Spleen (tissue), 11 donors: ENCODE results near the gene BCL11B. TPM values are rescaled to one million over a fixed set of nuclear protein-coding genes. Genes with fewer than 3 reads are reported as not detected.

ENCODE experiments used
- DNase-seq: peaks from one replicate; pipeline ENCODE4 v3.0.0-alpha.2; 2020
- H3K27ac ChIP-seq, 8 donors: fragments of 200-600 bp; sonication (generic) in 7 of 8; 1 replicate in 4 of 8; 2 replicates in 4 of 8; pipeline versions ENCODE4 v1.5.0 to v1.8.0; 2016 to 2021; ENCODE audit warnings: inconsistent platforms in 4 of 8, mild to moderate bottlenecking in 4 of 8, moderate library complexity in 1 of 8
- H3K27me3 ChIP-seq, 7 donors: fragments of 200-600 bp; sonication (generic) in 6 of 7; replicated peaks in 1 of 7; 1 replicate in 4 of 7; 2 replicates in 3 of 7; pipeline versions ENCODE4 v1.5.0 to v1.8.0; 2016 to 2021; ENCODE audit warnings: inconsistent platforms in 3 of 7, mild to moderate bottlenecking in 1 of 7
- H3K36me3 ChIP-seq, 6 donors: fragments of 200-600 bp; sonication (generic) in 5 of 6; 1 replicate in 4 of 6; 2 replicates in 2 of 6; pipeline versions ENCODE4 v1.5.0 to v1.8.0; 2016 to 2021; ENCODE audit warnings: inconsistent platforms in 2 of 6
- H3K4me1 ChIP-seq, 6 donors: fragments of 200-600 bp; sonication (generic) in 5 of 6; 1 replicate in 3 of 6; 2 replicates in 3 of 6; pipeline versions ENCODE4 v1.5.0 to v1.8.0; 2016 to 2021; ENCODE audit warnings: inconsistent platforms in 3 of 6
- H3K4me3 ChIP-seq, 8 donors: fragments of 200-600 bp; sonication (generic) in 7 of 8; 1 replicate in 4 of 8; 2 replicates in 4 of 8; pipeline versions ENCODE4 v1.5.0 to v1.8.0; 2016 to 2021; ENCODE audit warnings: inconsistent platforms in 4 of 8, mild to moderate bottlenecking in 4 of 8, moderate library complexity in 2 of 8
- H3K9me3 ChIP-seq, 8 donors: fragments of 200-600 bp; sonication (generic) in 7 of 8; 1 replicate in 4 of 8; 2 replicates in 4 of 8; pipeline versions ENCODE4 v1.5.0 to v1.8.0; 2016 to 2021; ENCODE audit warnings: inconsistent platforms in 4 of 8
- POLR2A ChIP-seq, 3 donors: fragments of 450-650 bp; IDR thresholded peaks; one replicate each; pipeline ENCODE4 v1.5.1; 2017; ENCODE audit warnings: antibody characterized with exemption in 3 of 3, mild to moderate bottlenecking in 1 of 3
- POLR2AphosphoS5 ChIP-seq, 3 donors: sonication (generic); formaldehyde crosslinking; IDR thresholded peaks; one replicate each; pipeline ENCODE4 v1.5.1; 2017; ENCODE audit warnings: antibody characterized with exemption in 3 of 3
- WGBS, 5 donors: extraction: QIAGEN DNeasy Blood & Tissue Kit in 3 of 5; methylation state at CpG; one replicate each; pipeline versions ENCODE4 v1.1.5 to v1.1.7; 2013 to 2018; 5-methylcytosine and 5-hydroxymethylcytosine counted together
- intact Hi-C: fragments of 100-400 bp; cut with DNase I; formaldehyde crosslinking; loops from one replicate; pipeline ENCODE4 v1.15.0; 2023; ENCODE audit warnings: low total_unique reads
- polyA plus RNA-seq, 3 donors: library from polyadenylated mRNA; stranded (reverse); fragments of 200-250 nt; gene quantifications; one replicate each; pipeline ENCODE4 v1.2.1, GENCODE V29; 2013
- total RNA-seq, 7 donors: library from RNA; depleted of rRNA in 3 of 7; stranded (reverse); fragments of >200 nt in 3 of 7; fragmentation: NEBNext Ultra II Directional in 4 of 7; extraction: Animal tissue kit (Norgen Biotek cat#: 25700) in 4 of 7; gene quantifications; one replicate each; pipeline versions ENCODE4 v1.1.0 to v1.2.1, GENCODE V29; 2016 to 2021
- TF ChIP-seq, protein P1 (sequence below), 11 experiments: fragments of 200-600 bp in 7 of 11; fragments of 450-650 bp in 4 of 11; sonication (generic) in 4 of 11; IDR thresholded peaks in 8 of 11; conservative IDR thresholded peaks in 3 of 11; 1 replicate in 7 of 11; 2 replicates in 4 of 11; pipeline versions ENCODE4 v1.4.0 to v1.8.0; 2016 to 2021; ENCODE audit warnings: antibody characterized with exemption in 11 of 11, inconsistent platforms in 4 of 11, mild to moderate bottlenecking in 1 of 11
- donor health status: healthy with polysubstance abuse.
- donor health status: DM: no; HTN: no; CAD: no; lungs with moderate emphysema.
- donor health status: DM: no; HTN: no; CAD: no.
- donor health status: Bipolar disorder and iron deficiency.
- donor health status: healthy.
- donor health status: DM: no; HTN: no; CAD: no.
- donor health status: DM: yes; HTN: yes; CAD: no.

Gene BCL11B
- total and polyA plus RNA-seq, 10 donors = 0.74 to 21.1 (median 11.4) TPM

- intact Hi-C loops = no loop called here
- Histone ChIP-seq H3K9me3 (peaks cover 0 to 23% (median 3%) of the 10 kb centered on the region in 8 donors), H3K36me3 (peaks cover 0 to 26% (median 2%) of the 10 kb centered on the region in 6 donors), H3K4me1 (peaks cover 0 to 5% (median under 1%) of the 10 kb centered on the region in 6 donors), H3K27me3 (no peaks in the 10 kb centered on the region), H3K4me3 (no peak overlapping the region), H3K27ac (no peak overlapping the region)
- TF ChIP-seq, protein P1, sequence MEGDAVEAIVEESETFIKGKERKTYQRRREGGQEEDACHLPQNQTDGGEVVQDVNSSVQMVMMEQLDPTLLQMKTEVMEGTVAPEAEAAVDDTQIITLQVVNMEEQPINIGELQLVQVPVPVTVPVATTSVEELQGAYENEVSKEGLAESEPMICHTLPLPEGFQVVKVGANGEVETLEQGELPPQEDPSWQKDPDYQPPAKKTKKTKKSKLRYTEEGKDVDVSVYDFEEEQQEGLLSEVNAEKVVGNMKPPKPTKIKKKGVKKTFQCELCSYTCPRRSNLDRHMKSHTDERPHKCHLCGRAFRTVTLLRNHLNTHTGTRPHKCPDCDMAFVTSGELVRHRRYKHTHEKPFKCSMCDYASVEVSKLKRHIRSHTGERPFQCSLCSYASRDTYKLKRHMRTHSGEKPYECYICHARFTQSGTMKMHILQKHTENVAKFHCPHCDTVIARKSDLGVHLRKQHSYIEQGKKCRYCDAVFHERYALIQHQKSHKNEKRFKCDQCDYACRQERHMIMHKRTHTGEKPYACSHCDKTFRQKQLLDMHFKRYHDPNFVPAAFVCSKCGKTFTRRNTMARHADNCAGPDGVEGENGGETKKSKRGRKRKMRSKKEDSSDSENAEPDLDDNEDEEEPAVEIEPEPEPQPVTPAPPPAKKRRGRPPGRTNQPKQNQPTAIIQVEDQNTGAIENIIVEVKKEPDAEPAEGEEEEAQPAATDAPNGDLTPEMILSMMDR (IDR thresholded peaks at IDR 0.05 in 8 of 11, conservative IDR thresholded peaks at IDR 0.05 in 3 of 11) = no peak
- no peak for TF ChIP-seq POLR2A (IDR thresholded peaks at IDR 0.05)
- TF ChIP-seq POLR2AphosphoS5 (IDR thresholded peaks at IDR 0.05) = no peak
- WGBS, 5 donors = 91 to 96% (median 95%) methylated on average over 3 of the region's 3 CpGs
- DNase-seq = no peak
Observed at GRCh38 chr14:99173506-99173905, 98.5 kb downstream of the BCL11B start.

GRCh38 chr14:99173086-99173485 lies 98.9 kb downstream of the BCL11B start:
- Histone ChIP-seq H3K27me3 (no peaks in the 10 kb centered on the region), H3K27ac (no peak overlapping the region), H3K9me3 (peaks cover 0 to 23% (median 3%) of the 10 kb centered on the region in 8 donors), H3K4me3 (no peak overlapping the region), H3K4me1 (peaks cover 0 to under 1% (median 0%) of the 10 kb centered on the region in 6 donors), H3K36me3 (peaks cover 0 to 26% (median 2%) of the 10 kb centered on the region in 6 donors)
- DNase-seq = no peak
- TF ChIP-seq POLR2A (IDR thresholded peaks at IDR 0.05) = no peak
- TF ChIP-seq, protein P1 (IDR thresholded peaks at IDR 0.05 in 8 of 11, conservative IDR thresholded peaks at IDR 0.05 in 3 of 11) = no peak
- no peak for TF ChIP-seq POLR2AphosphoS5 (IDR thresholded peaks at IDR 0.05)
- intact Hi-C loops = no loop called here
- WGBS, 5 donors = 82 to 93% (median 88%) methylated on average over 11 of the region's 11 CpGs

DNA sequence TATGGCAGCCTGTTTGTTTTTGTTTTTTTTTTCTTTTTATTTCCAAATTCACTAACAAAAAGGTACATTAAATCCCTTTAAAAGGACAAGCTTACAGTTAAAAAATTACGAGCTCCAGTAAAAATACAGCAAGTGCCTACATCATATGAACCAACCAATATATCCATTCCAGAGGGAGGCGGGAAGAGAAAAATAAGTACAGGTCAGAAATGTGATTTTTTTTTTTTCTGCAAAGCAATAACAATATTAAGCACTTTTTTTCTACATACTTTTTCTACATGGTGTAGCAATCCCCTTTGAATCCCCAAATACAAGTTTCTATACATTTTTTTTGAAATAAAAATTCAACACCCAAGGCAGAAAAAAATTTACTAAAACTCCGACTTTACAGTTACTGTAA lies 100.6 kb downstream of the BCL11B start:
- no peak overlapping the region for H3K27ac ChIP-seq
- no peaks in the 10 kb centered on the region for H3K4me1 ChIP-seq
- no peak for DNase-seq
- H3K9me3 ChIP-seq = peaks cover 0 to 23% (median 3%) of the 10 kb centered on the region in 8 donors
- WGBS, 5 donors = 86 to 93% (median 91%) methylated on average over 3 of the region's 3 CpGs
- no peaks in the 10 kb centered on the region for H3K27me3 ChIP-seq
- intact Hi-C loops = no loop called here
- H3K36me3 ChIP-seq = peaks cover 0 to 25% (median 2%) of the 10 kb centered on the region in 6 donors
- no peak overlapping the region for H3K4me3 ChIP-seq
- TF ChIP-seq POLR2AphosphoS5 (IDR thresholded peaks at IDR 0.05) (no peak), POLR2A (IDR thresholded peaks at IDR 0.05) (no peak)
- TF ChIP-seq, protein P1 (IDR thresholded peaks at IDR 0.05 in 8 of 11, conservative IDR thresholded peaks at IDR 0.05 in 3 of 11) = no peak

DNA sequence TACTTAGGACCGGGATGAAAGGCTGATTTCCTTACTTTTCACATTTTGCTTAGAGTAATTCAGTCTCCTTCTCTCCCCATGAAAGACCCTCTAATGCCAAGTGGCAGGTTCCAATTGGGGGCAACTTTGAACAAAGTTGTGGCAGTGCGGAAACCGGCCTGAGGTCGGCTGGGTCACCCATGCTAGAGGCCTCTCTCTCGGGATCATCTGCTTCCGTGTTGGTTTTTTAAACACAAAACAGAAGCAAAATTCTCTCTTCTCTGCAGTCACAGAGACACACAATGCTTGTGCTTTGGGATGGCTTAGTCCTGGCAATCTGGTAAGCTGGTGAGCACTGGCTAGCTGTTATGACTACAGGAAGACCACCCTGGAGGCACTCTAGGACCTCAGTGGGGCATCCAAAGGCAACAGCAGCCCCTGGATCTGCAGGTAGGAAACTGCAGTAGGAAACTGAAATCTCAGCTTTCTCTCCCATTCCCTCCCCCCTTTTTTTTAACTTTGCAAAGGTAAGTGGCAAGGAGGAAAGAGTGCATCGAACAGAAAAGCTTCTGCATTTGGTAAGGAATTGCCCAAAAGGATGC lies 102.1 kb downstream of the BCL11B start:
- H3K36me3 ChIP-seq = peaks cover 0 to 11% (median 2%) of the 10 kb centered on the region in 6 donors
- H3K27ac ChIP-seq = no peak overlapping the region
- intact Hi-C loops = no loop called here
- DNase-seq = no peak
- H3K4me1 ChIP-seq = no peaks in the 10 kb centered on the region
- no peaks in the 10 kb centered on the region for H3K27me3 ChIP-seq
- WGBS, 5 donors = 73 to 81% (median 80%) methylated on average over 7 of the region's 7 CpGs
- H3K4me3 ChIP-seq = no peak overlapping the region
- H3K9me3 ChIP-seq = peaks cover 0 to 9% (median 0%) of the 10 kb centered on the region in 8 donors
- TF ChIP-seq POLR2AphosphoS5 (IDR thresholded peaks at IDR 0.05) (no peak), POLR2A (IDR thresholded peaks at IDR 0.05) (no peak)
- TF ChIP-seq, protein P1 (IDR thresholded peaks at IDR 0.05 in 8 of 11, conservative IDR thresholded peaks at IDR 0.05 in 3 of 11) = no peak
